ENCODE measurements around the gene CARMIL1. TPM values are rescaled to one million over a fixed set of nuclear protein-coding genes. Genes with fewer than 3 reads are reported as not detected.
A peak's percentile ranks its signal among the peaks of the same experiment; 100 is the strongest.

The CARMIL1 gene
- polyA plus RNA-seq, 1 of the 3 experiments (the other 2 are of a cell fraction) = 1.7 TPM

DNA sequence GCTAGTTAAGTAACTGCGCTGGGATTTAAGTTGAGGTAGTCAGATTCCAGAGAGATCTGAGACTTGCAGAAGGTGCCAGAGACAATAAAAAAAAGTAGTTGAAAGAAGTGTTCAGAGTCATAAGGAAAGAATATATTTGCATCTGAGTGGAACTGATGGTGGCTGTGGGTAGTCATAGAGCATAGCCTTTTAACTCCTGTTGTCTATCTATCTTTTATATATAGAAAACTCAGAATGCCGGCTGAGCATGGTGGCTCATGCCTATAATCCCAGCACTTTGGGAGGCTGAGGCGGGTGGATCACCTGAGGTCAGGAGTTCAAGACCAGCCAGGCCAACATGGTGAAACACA, 62.0 kb downstream of the CARMIL1 start:
- H3K27ac ChIP-seq (ENCODE audit: low read depth in 2 of 2, low read length in 1 of 2) = no peak overlapping the region
- H4K20me1 ChIP-seq (ENCODE audit: insufficient read depth) = no peaks in the 10 kb centered on the region
- no peak overlapping the region for H3K4me2 ChIP-seq
- H3F3A ChIP-seq (replicated peaks; ENCODE audit: insufficient read depth) = no peaks in the 10 kb centered on the region
- WGBS (ENCODE audit: low lambda C conversion rate) = 96% methylated on average over 3 of the region's 3 CpGs
- H3K36me3 ChIP-seq (replicated peaks in 1 of 2; ENCODE audit: control insufficient read depth in 1 of 2, insufficient read depth in 2 of 2, low read length in 1 of 2) = no peaks in the 10 kb centered on the region
- DNase-seq = no peak
- H2AFZ ChIP-seq (ENCODE audit: low read depth) = no peak overlapping the region
- no peaks in the 10 kb centered on the region for H3K9me2 ChIP-seq
- no peaks in the 10 kb centered on the region for H3K79me2 ChIP-seq (ENCODE audit: insufficient read depth)
- H3K9me3 ChIP-seq = no peaks in the 10 kb centered on the region
- CTCF ChIA-PET = no interaction called here
- POLR2A ChIA-PET = no interaction called here
- H3K4me3 ChIP-seq (ENCODE audit: low read depth in 2 of 2, low read length in 1 of 2) = no peak overlapping the region
- H3K9ac ChIP-seq = no peak overlapping the region
- no peak for TF ChIP-seq TCF12 (IDR thresholded peaks at IDR 0.05)
- TF ChIP-seq, protein P1, sequence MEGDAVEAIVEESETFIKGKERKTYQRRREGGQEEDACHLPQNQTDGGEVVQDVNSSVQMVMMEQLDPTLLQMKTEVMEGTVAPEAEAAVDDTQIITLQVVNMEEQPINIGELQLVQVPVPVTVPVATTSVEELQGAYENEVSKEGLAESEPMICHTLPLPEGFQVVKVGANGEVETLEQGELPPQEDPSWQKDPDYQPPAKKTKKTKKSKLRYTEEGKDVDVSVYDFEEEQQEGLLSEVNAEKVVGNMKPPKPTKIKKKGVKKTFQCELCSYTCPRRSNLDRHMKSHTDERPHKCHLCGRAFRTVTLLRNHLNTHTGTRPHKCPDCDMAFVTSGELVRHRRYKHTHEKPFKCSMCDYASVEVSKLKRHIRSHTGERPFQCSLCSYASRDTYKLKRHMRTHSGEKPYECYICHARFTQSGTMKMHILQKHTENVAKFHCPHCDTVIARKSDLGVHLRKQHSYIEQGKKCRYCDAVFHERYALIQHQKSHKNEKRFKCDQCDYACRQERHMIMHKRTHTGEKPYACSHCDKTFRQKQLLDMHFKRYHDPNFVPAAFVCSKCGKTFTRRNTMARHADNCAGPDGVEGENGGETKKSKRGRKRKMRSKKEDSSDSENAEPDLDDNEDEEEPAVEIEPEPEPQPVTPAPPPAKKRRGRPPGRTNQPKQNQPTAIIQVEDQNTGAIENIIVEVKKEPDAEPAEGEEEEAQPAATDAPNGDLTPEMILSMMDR (IDR thresholded peaks at IDR 0.05) = no peak
- TF ChIP-seq, protein P2, sequence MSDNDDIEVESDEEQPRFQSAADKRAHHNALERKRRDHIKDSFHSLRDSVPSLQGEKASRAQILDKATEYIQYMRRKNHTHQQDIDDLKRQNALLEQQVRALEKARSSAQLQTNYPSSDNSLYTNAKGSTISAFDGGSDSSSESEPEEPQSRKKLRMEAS (IDR thresholded peaks at IDR 0.05; ENCODE audit: low read depth) = no peak
- TF ChIP-seq FOXJ3 (CRISPR knock-in tag; IDR thresholded peaks at IDR 0.05) = no peak
- no peak for TF ChIP-seq GATA2 (CRISPR knock-in tag; IDR thresholded peaks at IDR 0.05)
- TF ChIP-seq MXI1 (IDR thresholded peaks at IDR 0.05; ENCODE audit: low read depth, low read length) = no peak
- H3K27me3 ChIP-seq (ENCODE audit: insufficient read depth) = no peaks in the 10 kb centered on the region
- peaks cover 8 to 11% of the 10 kb centered on the region in 2 experiments; a peak in 3 of 4 replicates for H3K4me1 ChIP-seq (ENCODE audit: control insufficient read depth in 1 of 2, insufficient read depth in 2 of 2, low read depth in 1 of 2, low read length in 1 of 2)

DNA sequence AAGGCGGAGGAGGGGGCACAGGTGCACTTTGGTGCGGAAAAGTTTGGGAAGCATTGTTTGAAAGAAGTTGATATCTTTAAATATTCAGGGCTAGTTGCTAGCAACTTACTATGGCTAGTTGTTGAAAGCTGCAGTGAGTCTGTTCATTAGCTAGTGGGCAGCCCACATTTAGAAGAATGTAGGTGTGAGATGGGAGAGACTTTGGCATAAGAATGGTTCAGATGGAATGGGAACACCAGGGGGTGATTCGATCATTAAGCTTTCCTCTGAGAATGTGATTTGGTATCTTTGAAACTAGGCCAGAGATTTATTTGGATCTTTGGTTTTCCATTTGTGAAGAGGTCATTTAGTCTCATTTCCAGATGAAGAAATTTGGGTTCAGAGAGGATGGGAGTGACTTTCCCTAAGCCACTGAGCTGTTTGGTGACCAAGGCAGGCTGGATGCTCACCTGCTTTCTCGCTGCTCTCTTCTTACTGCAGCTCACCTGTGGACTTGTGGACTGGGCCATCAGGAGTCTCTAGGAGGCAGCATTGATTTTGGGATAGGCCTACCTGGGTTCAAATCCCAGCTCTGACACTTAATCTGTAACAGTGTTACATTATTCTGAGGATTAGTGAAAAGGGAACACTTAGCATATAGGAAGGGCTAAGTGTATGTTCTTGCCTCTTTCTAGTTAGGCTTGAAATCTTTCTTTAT, 62.9 kb downstream of the CARMIL1 start:
- H3K27me3 ChIP-seq (ENCODE audit: insufficient read depth) = no peaks in the 10 kb centered on the region
- no peaks in the 10 kb centered on the region for H3K79me2 ChIP-seq (ENCODE audit: insufficient read depth)
- ChIA-PET POLR2A (no interaction called here), CTCF (interaction anchor here (0.6 to 1.0 kb wide), 2 partner anchors 15 to 84 kb away, joined by 3 read pairs; no protein-coding TSS in a partner anchor)
- H3K27ac ChIP-seq (ENCODE audit: low read depth in 2 of 2, low read length in 1 of 2) = peak overlapping the region in 1 of 2 experiments; percentile 39; a peak in 1 of 4 replicates
- H2AFZ ChIP-seq (ENCODE audit: low read depth) = no peak overlapping the region
- H4K20me1 ChIP-seq (ENCODE audit: insufficient read depth) = no peaks in the 10 kb centered on the region
- WGBS (ENCODE audit: low lambda C conversion rate) = 98% methylated on average over 4 of the region's 4 CpGs
- no peak overlapping the region for H3K4me2 ChIP-seq
- no peaks in the 10 kb centered on the region for H3K9me2 ChIP-seq
- H3F3A ChIP-seq (replicated peaks; ENCODE audit: insufficient read depth) = no peaks in the 10 kb centered on the region
- TF ChIP-seq RCOR1 (IDR thresholded peaks at IDR 0.05; ENCODE audit: low read length) = no peak
- H3K36me3 ChIP-seq (replicated peaks in 1 of 2; ENCODE audit: control insufficient read depth in 1 of 2, insufficient read depth in 2 of 2, low read length in 1 of 2) = no peaks in the 10 kb centered on the region
- H3K4me3 ChIP-seq (ENCODE audit: low read depth in 2 of 2, low read length in 1 of 2) = no peak overlapping the region
- no peak for DNase-seq
- no peak overlapping the region for H3K9ac ChIP-seq
- H3K4me1 ChIP-seq (ENCODE audit: control insufficient read depth in 1 of 2, insufficient read depth in 2 of 2, low read depth in 1 of 2, low read length in 1 of 2) = peaks cover 8 to 11% of the 10 kb centered on the region in 2 experiments; a peak in 3 of 4 replicates
- no peaks in the 10 kb centered on the region for H3K9me3 ChIP-seq

DNA sequence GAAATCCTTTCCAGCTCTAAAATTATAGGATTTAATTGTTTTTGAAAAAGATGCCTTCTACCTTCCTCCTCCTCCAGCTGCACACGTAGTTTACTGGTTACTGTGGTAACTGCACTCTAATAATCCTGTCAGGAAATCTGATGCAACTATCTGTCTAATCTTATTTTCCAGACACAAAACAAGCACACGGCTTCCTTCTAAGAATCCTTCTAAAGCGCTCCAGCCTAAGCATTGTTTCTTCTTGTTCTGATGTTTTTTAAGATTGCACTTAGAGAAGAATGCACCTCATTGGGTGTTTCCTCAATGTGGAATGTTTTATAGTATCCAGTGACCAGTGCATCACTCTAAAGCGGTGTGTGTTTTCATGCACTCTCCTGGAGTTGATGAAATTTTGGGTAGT, 63.6 kb downstream of the CARMIL1 start:
- no peaks in the 10 kb centered on the region for H3K9me2 ChIP-seq
- H3K4me1 ChIP-seq (ENCODE audit: control insufficient read depth in 1 of 2, insufficient read depth in 2 of 2, low read depth in 1 of 2, low read length in 1 of 2) = peaks cover 8 to 11% of the 10 kb centered on the region in 2 experiments; a peak in 3 of 4 replicates
- no peak overlapping the region for H3K9ac ChIP-seq
- H3K9me3 ChIP-seq = no peaks in the 10 kb centered on the region
- H3K36me3 ChIP-seq (replicated peaks in 1 of 2; ENCODE audit: control insufficient read depth in 1 of 2, insufficient read depth in 2 of 2, low read length in 1 of 2) = no peaks in the 10 kb centered on the region
- H2AFZ ChIP-seq (ENCODE audit: low read depth) = no peak overlapping the region
- no peaks in the 10 kb centered on the region for H3K79me2 ChIP-seq (ENCODE audit: insufficient read depth)
- peak overlapping the region in 1 of 2 experiments; percentile 39; a peak in 1 of 4 replicates for H3K27ac ChIP-seq (ENCODE audit: low read depth in 2 of 2, low read length in 1 of 2)
- peak; percentile 33 for DNase-seq
- ChIA-PET CTCF (no interaction called here), POLR2A (no interaction called here)
- no peaks in the 10 kb centered on the region for H3F3A ChIP-seq (replicated peaks; ENCODE audit: insufficient read depth)
- H3K4me3 ChIP-seq (ENCODE audit: low read depth in 2 of 2, low read length in 1 of 2) = no peak overlapping the region
- no peaks in the 10 kb centered on the region for H3K27me3 ChIP-seq (ENCODE audit: insufficient read depth)
- WGBS (ENCODE audit: low lambda C conversion rate) = 18% methylated on average over 4 of the region's 4 CpGs
- H3K4me2 ChIP-seq = no peak overlapping the region; the same call in 1 of the 2 replicates
- no peaks in the 10 kb centered on the region for H4K20me1 ChIP-seq (ENCODE audit: insufficient read depth)
- peak; percentile 60; the same call in 1 of the 2 replicates for TF ChIP-seq TEAD4 (IDR thresholded peaks at IDR 0.05; ENCODE audit: borderline replicate concordance, insufficient read depth)
- TF ChIP-seq YY1 (IDR thresholded peaks at IDR 0.05; ENCODE audit: low read depth) = no peak
- no peak for TF ChIP-seq NRF1 (IDR thresholded peaks at IDR 0.05; ENCODE audit: low read depth, low read length)
- no peak for TF ChIP-seq FOSL2 (IDR thresholded peaks at IDR 0.05; ENCODE audit: borderline replicate concordance, low read depth)
- TF ChIP-seq GABPA (IDR thresholded peaks at IDR 0.05; ENCODE audit: low read depth) = no peak
- peak; percentile 76 for TF ChIP-seq POLR2AphosphoS5 (IDR thresholded peaks at IDR 0.05; ENCODE audit: low read depth, low read length)
- peak; percentile 57; the same call in 1 of the 2 replicates for TF ChIP-seq FOXM1 (IDR thresholded peaks at IDR 0.05; ENCODE audit: low read depth)
- no peak for TF ChIP-seq RCOR1 (IDR thresholded peaks at IDR 0.05; ENCODE audit: low read length)
- TF ChIP-seq MXI1 (IDR thresholded peaks at IDR 0.05; ENCODE audit: low read depth, low read length) = no peak
- TF ChIP-seq, protein P3, sequence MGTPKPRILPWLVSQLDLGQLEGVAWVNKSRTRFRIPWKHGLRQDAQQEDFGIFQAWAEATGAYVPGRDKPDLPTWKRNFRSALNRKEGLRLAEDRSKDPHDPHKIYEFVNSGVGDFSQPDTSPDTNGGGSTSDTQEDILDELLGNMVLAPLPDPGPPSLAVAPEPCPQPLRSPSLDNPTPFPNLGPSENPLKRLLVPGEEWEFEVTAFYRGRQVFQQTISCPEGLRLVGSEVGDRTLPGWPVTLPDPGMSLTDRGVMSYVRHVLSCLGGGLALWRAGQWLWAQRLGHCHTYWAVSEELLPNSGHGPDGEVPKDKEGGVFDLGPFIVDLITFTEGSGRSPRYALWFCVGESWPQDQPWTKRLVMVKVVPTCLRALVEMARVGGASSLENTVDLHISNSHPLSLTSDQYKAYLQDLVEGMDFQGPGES (IDR thresholded peaks at IDR 0.05; ENCODE audit: low read depth, low read length) = no peak
- TF ChIP-seq, protein P4, sequence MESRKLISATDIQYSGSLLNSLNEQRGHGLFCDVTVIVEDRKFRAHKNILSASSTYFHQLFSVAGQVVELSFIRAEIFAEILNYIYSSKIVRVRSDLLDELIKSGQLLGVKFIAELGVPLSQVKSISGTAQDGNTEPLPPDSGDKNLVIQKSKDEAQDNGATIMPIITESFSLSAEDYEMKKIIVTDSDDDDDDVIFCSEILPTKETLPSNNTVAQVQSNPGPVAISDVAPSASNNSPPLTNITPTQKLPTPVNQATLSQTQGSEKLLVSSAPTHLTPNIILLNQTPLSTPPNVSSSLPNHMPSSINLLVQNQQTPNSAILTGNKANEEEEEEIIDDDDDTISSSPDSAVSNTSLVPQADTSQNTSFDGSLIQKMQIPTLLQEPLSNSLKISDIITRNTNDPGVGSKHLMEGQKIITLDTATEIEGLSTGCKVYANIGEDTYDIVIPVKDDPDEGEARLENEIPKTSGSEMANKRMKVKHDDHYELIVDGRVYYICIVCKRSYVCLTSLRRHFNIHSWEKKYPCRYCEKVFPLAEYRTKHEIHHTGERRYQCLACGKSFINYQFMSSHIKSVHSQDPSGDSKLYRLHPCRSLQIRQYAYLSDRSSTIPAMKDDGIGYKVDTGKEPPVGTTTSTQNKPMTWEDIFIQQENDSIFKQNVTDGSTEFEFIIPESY (IDR thresholded peaks at IDR 0.05; ENCODE audit: borderline replicate concordance, low read depth) = 0 out of 2 replicates have a peak, but pooled peaks have one; percentile 11
